Astrocyte (in vitro differentiated cells and primary cell): ENCODE results near the gene GRM2. TPM values are rescaled to one million over a fixed set of nuclear protein-coding genes. Genes with fewer than 3 reads are reported as not detected.
"Not testable (repeated sequence)": the region's sequence is repeated elsewhere in the genome, so short reads cannot be mapped to it uniquely, and the experiment has no call there.

Experiments
- DNase-seq: peaks from one replicate; pipeline ENCODE4 v3.0.0-alpha.2; 2010; ENCODE audit warnings: low read depth
- FAIRE-seq: peaks from 2 replicates; lab custom pipeline; 2011; peaks lifted over from hg19 to GRCh38; lab: Jason Lieb, UNC
- H2AFZ ChIP-seq: 2 replicates; pipeline ENCODE4 v1.6.0; 2012; ENCODE audit warnings: low read depth, low read length, inconsistent platforms
- H3K27ac ChIP-seq: 2 replicates; pipeline ENCODE4 v1.5.1; 2011; ENCODE audit warnings: low read depth, low read length, inconsistent platforms
- H3K27me3 ChIP-seq: 2 replicates; pipeline ENCODE4 v1.6.0; 2011; ENCODE audit warnings: low read length, inconsistent platforms; ENCODE audit not compliant: insufficient read depth
- H3K36me3 ChIP-seq: 2 replicates; pipeline ENCODE4 v1.5.1; 2011; ENCODE audit warnings: low read length, inconsistent platforms; ENCODE audit not compliant: insufficient read depth
- H3K4me1 ChIP-seq: 2 replicates; pipeline ENCODE4 v1.5.1; 2011; ENCODE audit warnings: low read length, inconsistent platforms; ENCODE audit not compliant: insufficient read depth
- H3K4me2 ChIP-seq: 2 replicates; pipeline ENCODE4 v1.6.0; 2012; ENCODE audit warnings: low read length, inconsistent platforms
- H3K4me3 ChIP-seq: 2 replicates; pipeline ENCODE4 v1.5.1; 2011; ENCODE audit warnings: low read depth, mild to moderate bottlenecking, low read length, inconsistent platforms; ENCODE audit not compliant: insufficient read depth
- H3K79me2 ChIP-seq: 2 replicates; pipeline ENCODE4 v1.6.0; 2012; ENCODE audit warnings: mild to moderate bottlenecking, low read length, inconsistent platforms; ENCODE audit not compliant: insufficient read depth
- H3K9ac ChIP-seq: 2 replicates; pipeline ENCODE4 v1.6.0; 2012; ENCODE audit warnings: mild to moderate bottlenecking, low read length, inconsistent platforms
- H3K9me3 ChIP-seq: 2 replicates; pipeline ENCODE4 v1.5.1; 2012; ENCODE audit warnings: low read depth, mild to moderate bottlenecking, low read length, inconsistent platforms; ENCODE audit not compliant: insufficient read depth
- H4K20me1 ChIP-seq: 2 replicates; pipeline ENCODE4 v1.6.0; 2012; ENCODE audit warnings: low read length, inconsistent platforms; ENCODE audit not compliant: insufficient read depth
- H3K27ac Mint-ChIP-seq: one replicate; pipeline ENCODE4 v1.8.0; 2021; ENCODE audit warnings: mild to moderate bottlenecking, mixed read lengths; ENCODE audit not compliant: unreplicated experiment
- H3K27me3 Mint-ChIP-seq: one replicate; pipeline ENCODE4 v1.8.0; 2021; ENCODE audit warnings: low read depth, mixed read lengths; ENCODE audit not compliant: unreplicated experiment
- H3K36me3 Mint-ChIP-seq: one replicate; pipeline ENCODE4 v1.8.0; 2021; ENCODE audit warnings: low read depth, mixed read lengths; ENCODE audit not compliant: unreplicated experiment
- H3K4me1 Mint-ChIP-seq: one replicate; pipeline ENCODE4 v1.8.0; 2021; ENCODE audit warnings: low read depth, mixed read lengths; ENCODE audit not compliant: unreplicated experiment
- H3K4me3 Mint-ChIP-seq: one replicate; pipeline ENCODE4 v1.8.0; 2021; ENCODE audit warnings: mild to moderate bottlenecking, moderate library complexity, mixed read lengths; ENCODE audit not compliant: unreplicated experiment
- H3K9me3 Mint-ChIP-seq: one replicate; pipeline ENCODE4 v1.8.0; 2021; ENCODE audit warnings: mild to moderate bottlenecking, mixed read lengths; ENCODE audit not compliant: unreplicated experiment
- CTCF ChIP-seq: IDR thresholded peaks from 2 replicates; pipeline ENCODE4 v1.5.1; 2011; ENCODE audit warnings: low read depth, mild to moderate bottlenecking, inconsistent platforms, low read length, moderate library complexity; ENCODE audit not compliant: insufficient read depth
- EZH2 ChIP-seq: IDR thresholded peaks from 2 replicates; pipeline ENCODE4 v1.6.1; 2012; ENCODE audit warnings: mild to moderate bottlenecking, low read length, inconsistent platforms; ENCODE audit not compliant: insufficient read depth
- total RNA-seq: library from RNA; stranded (reverse); gene quantifications from 2 replicates; pipeline ENCODE4 v1.2.1, GENCODE V29; 2021

GRM2 gene
- total RNA-seq, 1 donor from 2014 or later: 0.25 TPM

GRCh38 chr3:51739110-51739509 lies 32.2 kb downstream of the GRM2 start:
- no peak overlapping the region for H3K9ac ChIP-seq
- no peak overlapping the region for H3K4me2 ChIP-seq
- peaks cover 8% of the 10 kb centered on the region for H3K27me3 Mint-ChIP-seq
- H3K36me3 Mint-ChIP-seq: no peaks in the 10 kb centered on the region
- FAIRE-seq (no peak), DNase-seq (no peak)
- H3K9me3 ChIP-seq: no peaks in the 10 kb centered on the region
- peaks cover 11% of the 10 kb centered on the region for H3K9me3 Mint-ChIP-seq
- no peak overlapping the region for H3K4me3 ChIP-seq
- H3K4me1 Mint-ChIP-seq: no peaks in the 10 kb centered on the region
- peaks cover 5% of the 10 kb centered on the region for H3K27me3 ChIP-seq
- TF ChIP-seq CTCF: no peak
- no peak for TF ChIP-seq EZH2
- no peaks in the 10 kb centered on the region for H3K79me2 ChIP-seq
- H3K4me1 ChIP-seq: no peaks in the 10 kb centered on the region
- no peak overlapping the region for H3K27ac ChIP-seq
- H4K20me1 ChIP-seq: no peaks in the 10 kb centered on the region
- no peak overlapping the region for H2AFZ ChIP-seq
- H3K4me3 Mint-ChIP-seq: no peak overlapping the region
- H3K27ac Mint-ChIP-seq: no peak overlapping the region
- H3K36me3 ChIP-seq: no peaks in the 10 kb centered on the region

- H3K27ac Mint-ChIP-seq, H3K4me2 ChIP-seq, H3K27me3 Mint-ChIP-seq, H2AFZ ChIP-seq, H3K79me2 ChIP-seq, H3K4me3 Mint-ChIP-seq, H3K9ac ChIP-seq, H3K9me3 ChIP-seq, H3K27ac ChIP-seq, H3K27me3 ChIP-seq, H3K4me1 ChIP-seq, H3K4me3 ChIP-seq, H3K4me1 Mint-ChIP-seq, FAIRE-seq, H3K36me3 ChIP-seq, H4K20me1 ChIP-seq, H3K36me3 Mint-ChIP-seq, DNase-seq: not testable (repeated sequence)
- H3K9me3 Mint-ChIP-seq: peaks cover 15% of the 10 kb centered on the region
Measured at GRCh38 chr3:51742320-51742719, 35.5 kb downstream of the GRM2 start.

- H2AFZ ChIP-seq, H3K79me2 ChIP-seq, H3K9me3 ChIP-seq, H3K4me3 ChIP-seq, H3K27me3 ChIP-seq, H3K4me2 ChIP-seq, H3K36me3 ChIP-seq, H3K27me3 Mint-ChIP-seq, DNase-seq, H3K36me3 Mint-ChIP-seq, H3K4me1 ChIP-seq, H3K9ac ChIP-seq, H3K4me3 Mint-ChIP-seq, H3K27ac Mint-ChIP-seq, FAIRE-seq, H3K4me1 Mint-ChIP-seq, H3K27ac ChIP-seq, H4K20me1 ChIP-seq: not testable (repeated sequence)
- peaks cover 17% of the 10 kb centered on the region for H3K9me3 Mint-ChIP-seq
Measured at GRCh38 chr3:51742978-51743377, 36.1 kb downstream of the GRM2 start.

GRCh38 chr3:51747840-51748239 lies 41.0 kb downstream of the GRM2 start:
- H3K9me3 Mint-ChIP-seq: peaks cover 6% of the 10 kb centered on the region
- no peak overlapping the region for H3K27ac ChIP-seq
- H3K4me1 ChIP-seq: no peaks in the 10 kb centered on the region
- no peak overlapping the region for H3K4me3 Mint-ChIP-seq
- no peak overlapping the region for H3K27ac Mint-ChIP-seq
- DNase-seq (no peak), FAIRE-seq (no peak)
- H3K4me3 ChIP-seq: no peak overlapping the region
- no peaks in the 10 kb centered on the region for H3K79me2 ChIP-seq
- H3K36me3 ChIP-seq: no peaks in the 10 kb centered on the region
- H3K27me3 Mint-ChIP-seq: peaks cover 2% of the 10 kb centered on the region
- H3K27me3 ChIP-seq: no peaks in the 10 kb centered on the region
- TF ChIP-seq CTCF (no peak), EZH2 (no peak)
- no peaks in the 10 kb centered on the region for H3K4me1 Mint-ChIP-seq
- H3K9me3 ChIP-seq: no peaks in the 10 kb centered on the region
- H3K9ac ChIP-seq: no peak overlapping the region
- no peak overlapping the region for H3K4me2 ChIP-seq
- H3K36me3 Mint-ChIP-seq: no peaks in the 10 kb centered on the region
- no peak overlapping the region for H2AFZ ChIP-seq
- H4K20me1 ChIP-seq: no peaks in the 10 kb centered on the region
